Ascending aorta (tissue), 2 donors: ENCODE measurements around the gene NOSIP. TPM values are rescaled to one million over a fixed set of nuclear protein-coding genes. Genes with fewer than 3 reads are reported as not detected.

Source experiments
- DNase-seq, 2 donors: peaks; one replicate each; pipeline ENCODE4 v3.0.0-alpha.2; 2019; ENCODE audit warnings: low spot score in 2 of 2
- H3K27ac ChIP-seq, 2 donors: fragments of 200-600 bp; sonication (generic); one replicate each; pipeline ENCODE4 v1.5.1; 2016 to 2017; ENCODE audit warnings: mild to moderate bottlenecking in 1 of 2
- H3K27me3 ChIP-seq: fragments of 200-600 bp; sonication (generic); one replicate; pipeline ENCODE4 v1.5.1; 2017
- H3K36me3 ChIP-seq, 2 donors: fragments of 200-600 bp; sonication (generic); one replicate each; pipeline ENCODE4 v1.5.1; 2016
- H3K4me1 ChIP-seq, 2 donors: fragments of 200-600 bp; sonication (generic); one replicate each; pipeline ENCODE4 v1.5.1; 2016 to 2017; ENCODE audit warnings: mild to moderate bottlenecking in 1 of 2
- H3K4me3 ChIP-seq, 2 donors: fragments of 200-600 bp; sonication (generic); one replicate each; pipeline ENCODE4 v1.5.1; 2016 to 2017; ENCODE audit warnings: mild to moderate bottlenecking in 1 of 2
- H3K9me3 ChIP-seq, 2 donors: fragments of 200-600 bp; sonication (generic); one replicate each; pipeline ENCODE4 v1.5.1; 2016
- CTCF ChIP-seq, 3 experiments: fragments of 200-600 bp in 2 of 3; fragments of 450-650 bp in 1 of 3; sonication (generic) in 2 of 3; IDR thresholded peaks; one replicate each; pipeline ENCODE4 v1.5.1; 2016 to 2019; ENCODE audit warnings: antibody characterized with exemption in 3 of 3, mild to moderate bottlenecking in 1 of 3, moderate library complexity in 1 of 3
- intact Hi-C: fragments of 100-400 bp; cut with DNase I; formaldehyde crosslinking; loops from one replicate; pipeline ENCODE4 v1.15.1; 2023
- total RNA-seq: library from RNA; depleted of rRNA; stranded (reverse); fragments of >200 nt; gene quantifications from one replicate; pipeline ENCODE4 v1.1.0, GENCODE V29; 2016

The NOSIP gene
- total RNA-seq, 1 donor from 2014 or later, result 85.3 TPM

GRCh38 chr19:49544154-49544553 is 36.2 kb downstream of the NOSIP start:
- H3K36me3 ChIP-seq, result peaks cover 21 to 32% of the 10 kb centered on the region in 2 donors
- DNase-seq, result no peak
- intact Hi-C loops, result no loop called here
- no peak for TF ChIP-seq CTCF (IDR thresholded peaks at IDR 0.05)
- H3K27me3 ChIP-seq, result no peaks in the 10 kb centered on the region
- no peak overlapping the region for H3K27ac ChIP-seq
- no peak overlapping the region for H3K4me3 ChIP-seq
- H3K4me1 ChIP-seq, result no peaks in the 10 kb centered on the region
- no peaks in the 10 kb centered on the region for H3K9me3 ChIP-seq

GRCh38 chr19:49543032-49543431 is 37.3 kb downstream of the NOSIP start:
- no peak for TF ChIP-seq CTCF (IDR thresholded peaks at IDR 0.05)
- H3K4me1 ChIP-seq, result no peaks in the 10 kb centered on the region
- DNase-seq, result no peak
- intact Hi-C loops, result no loop called here
- no peak overlapping the region for H3K27ac ChIP-seq
- H3K27me3 ChIP-seq, result no peaks in the 10 kb centered on the region
- H3K36me3 ChIP-seq, result peaks cover 32 to 42% of the 10 kb centered on the region in 2 donors
- no peaks in the 10 kb centered on the region for H3K9me3 ChIP-seq
- no peak overlapping the region for H3K4me3 ChIP-seq

GRCh38 chr19:49542446-49542845 is 37.9 kb downstream of the NOSIP start:
- no peak for TF ChIP-seq CTCF (IDR thresholded peaks at IDR 0.05)
- Histone ChIP-seq H3K4me1 (no peaks in the 10 kb centered on the region), H3K4me3 (no peak overlapping the region), H3K27ac (no peak overlapping the region), H3K36me3 (peaks cover 38 to 47% of the 10 kb centered on the region in 2 donors), H3K27me3 (no peaks in the 10 kb centered on the region), H3K9me3 (no peaks in the 10 kb centered on the region)
- DNase-seq, result no peak
- intact Hi-C loops, result no loop called here

GRCh38 chr19:49541914-49542313 is 38.4 kb downstream of the NOSIP start:
- intact Hi-C loops, result no loop called here
- DNase-seq, result no peak
- peaks cover 44 to 52% of the 10 kb centered on the region in 2 donors for H3K36me3 ChIP-seq

DNA sequence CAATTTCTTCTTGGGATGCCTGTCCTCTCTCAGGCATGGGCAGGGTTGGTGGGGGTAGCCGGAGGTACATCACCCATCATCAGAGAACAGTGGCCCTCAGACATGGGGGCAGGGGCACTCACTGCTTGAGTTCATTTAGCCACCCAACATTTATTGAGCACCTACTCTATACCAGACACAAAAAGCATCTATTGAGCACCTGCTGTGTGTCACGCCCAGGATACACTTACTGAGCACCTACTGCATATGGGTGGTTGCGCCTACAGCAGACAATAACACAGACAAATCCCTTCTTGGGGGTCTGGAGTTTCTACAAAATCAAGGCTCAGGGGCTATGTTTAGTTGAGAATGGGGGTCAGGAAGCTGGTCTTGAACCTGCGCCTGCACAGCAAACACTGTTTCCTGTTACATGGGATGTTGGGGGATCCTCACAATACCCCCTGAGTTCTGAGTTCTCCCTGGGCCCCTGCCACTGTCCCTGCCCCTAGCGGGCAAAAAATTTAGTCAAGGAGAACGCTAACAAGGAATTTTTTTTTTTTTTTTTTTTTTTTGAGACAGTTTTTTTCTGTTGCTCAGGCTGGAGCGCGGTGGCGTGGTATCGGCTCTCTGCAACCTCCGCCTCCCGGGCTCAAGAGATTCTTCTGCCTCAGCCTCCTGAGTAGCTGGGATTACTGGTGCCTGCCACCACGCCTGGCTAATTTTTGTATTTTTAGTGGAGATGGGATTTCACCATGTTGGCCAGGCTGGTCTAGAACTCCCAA is 41.0 kb downstream of the NOSIP start:
- no peak for DNase-seq
- H3K27me3 ChIP-seq, result no peaks in the 10 kb centered on the region
- intact Hi-C loops, result no loop called here
- H3K27ac ChIP-seq, result no peak overlapping the region
- no peak overlapping the region for H3K4me3 ChIP-seq
- peaks cover 50 to 59% of the 10 kb centered on the region in 2 donors for H3K36me3 ChIP-seq
- no peak for TF ChIP-seq CTCF (IDR thresholded peaks at IDR 0.05)
- peaks cover 0 to 2% of the 10 kb centered on the region in 2 donors for H3K4me1 ChIP-seq
- no peaks in the 10 kb centered on the region for H3K9me3 ChIP-seq

More at GRCh38 chr19:49541914-49542313, 38.4 kb downstream of the NOSIP start:
- no peak for TF ChIP-seq CTCF (IDR thresholded peaks at IDR 0.05)
- Histone ChIP-seq H3K4me3 (no peak overlapping the region), H3K27ac (no peak overlapping the region), H3K27me3 (no peaks in the 10 kb centered on the region), H3K4me1 (no peaks in the 10 kb centered on the region), H3K9me3 (no peaks in the 10 kb centered on the region)
